HepG2 (cell line): Measurements from ENCODE around the gene SUCLG1. TPM values are rescaled to one million over a fixed set of nuclear protein-coding genes. Genes with fewer than 3 reads are reported as not detected.

Source experiments
- ATAC-seq: fragments of 200-7000 bp; cut with Tn5 transposase; 3 replicates; pipeline ENCODE4 v1.9.1; 2020; ENCODE audit warnings: mild to moderate bottlenecking, moderate library complexity
- BruUV-seq: library from RNA; stranded (reverse); fragments of 400-500 nt; replicated peaks from 2 replicates; lab custom pipeline; 2021; lab: Mats Ljungman, UMichigan
- CTCF ChIA-PET: fragments of 300-600 bp; formaldehyde crosslinking; extraction: SDS; loops from one replicate; lab custom pipeline; 2021; ENCODE audit warnings: low total read pairs, inconsistent platforms, low intra/inter-chr PET ratio; lab: Yijun Ruan, JAX
- POLR2A ChIA-PET: fragments of 350-600 bp; sonication (Branson Sonifier 250); formaldehyde crosslinking; loops from one replicate; lab custom pipeline; 2020; ENCODE audit warnings: antibody characterized with exemption, inconsistent platforms; lab: Yijun Ruan, JAX
- DNase-seq: peaks from one replicate; pipeline ENCODE4 v3.0.0-alpha.2; 2015; ENCODE audit warnings: low spot score
- FAIRE-seq: peaks from 3 replicates; lab custom pipeline; 2011; peaks lifted over from hg19 to GRCh38; lab: Jason Lieb, UNC
- H2AFZ ChIP-seq: one replicate; pipeline ENCODE4 v1.6.1; 2011; ENCODE audit warnings: low read length, inconsistent platforms
- H3K27ac ChIP-seq: fragments of 300-600 bp; 3 replicates; pipeline ENCODE4 v1.8.0; 2011; ENCODE audit warnings: mixed run types, mild to moderate bottlenecking, mixed read lengths, low read length, inconsistent platforms; ENCODE audit not compliant: insufficient read depth; ENCODE audit errors: extremely low read length
- H3K27me3 ChIP-seq, 2 experiments: fragments of 200-600 bp in 1 of 2; 2 replicates in 1 of 2; 3 replicates in 1 of 2; pipeline versions ENCODE4 v1.6.0 to v1.8.0; 2011; ENCODE audit warnings: low read length in 2 of 2, mild to moderate bottlenecking in 2 of 2, moderate library complexity in 2 of 2, inconsistent platforms in 1 of 2; ENCODE audit not compliant: insufficient read depth in 2 of 2, control insufficient read depth in 1 of 2
- H3K36me3 ChIP-seq, 2 experiments: fragments of 200-600 bp in 1 of 2; replicated peaks in 1 of 2; 2 replicates in 1 of 2; 3 replicates in 1 of 2; pipeline versions ENCODE4 v1.5.1 to v1.8.0; 2011; ENCODE audit warnings: low read length in 2 of 2, inconsistent platforms in 1 of 2; ENCODE audit not compliant: insufficient read depth in 2 of 2, control insufficient read depth in 1 of 2
- H3K4me1 ChIP-seq: 2 replicates; pipeline ENCODE4 v1.5.1; 2012; ENCODE audit warnings: low read length, inconsistent platforms; ENCODE audit not compliant: insufficient read depth
- H3K4me2 ChIP-seq: 2 replicates; pipeline ENCODE4 v1.6.0; 2011; ENCODE audit warnings: low read depth, low read length, inconsistent platforms
- H3K4me3 ChIP-seq, 3 experiments: fragments of 200-600 bp in 1 of 3; sonication (generic), shearing (Covaris generic) in 1 of 3; replicated peaks in 1 of 3; 2 replicates each; pipeline ENCODE4 v1.5.1; 2011 to 2016; ENCODE audit warnings: low read length in 3 of 3, inconsistent platforms in 2 of 3, low read depth in 2 of 3, mild to moderate bottlenecking in 2 of 3, control low read depth in 1 of 3, mixed read lengths in 1 of 3; ENCODE audit not compliant: insufficient read depth in 1 of 3
- H3K79me2 ChIP-seq: one replicate; pipeline ENCODE4 v1.6.1; 2011; ENCODE audit warnings: low read length, inconsistent platforms; ENCODE audit not compliant: insufficient read depth
- H3K9ac ChIP-seq: 2 replicates; pipeline ENCODE4 v1.6.0; 2011; ENCODE audit warnings: mild to moderate bottlenecking, low read depth, low read length, inconsistent platforms; ENCODE audit not compliant: insufficient read depth
- H3K9me3 ChIP-seq: 2 replicates; pipeline ENCODE4 v1.5.1; 2012; ENCODE audit warnings: mild to moderate bottlenecking, low read length
- H4K20me1 ChIP-seq: 2 replicates; pipeline ENCODE4 v1.6.0; 2011; ENCODE audit warnings: inconsistent platforms, mild to moderate bottlenecking, low read length, moderate library complexity; ENCODE audit not compliant: insufficient read depth
- AGO1 ChIP-seq: fragments of 200-400 bp; formaldehyde crosslinking; IDR thresholded peaks from 2 replicates; pipeline ENCODE4 v1.6.1; 2017; ENCODE audit warnings: mild to moderate bottlenecking, low read depth, low read length, moderate library complexity; ENCODE audit not compliant: poor library complexity, severe bottlenecking
- NBN ChIP-seq: fragments of 450-650 bp; conservative IDR thresholded peaks from 2 replicates; pipeline ENCODE4 v1.6.1; 2017
- NR2F1 ChIP-seq, 2 experiments: fragments of 450-650 bp in 1 of 2; formaldehyde crosslinking in 1 of 2; IDR thresholded peaks; 2 replicates each; pipeline versions ENCODE4 v1.5.0 to v1.6.1; 2016 to 2020; ENCODE audit warnings: mild to moderate bottlenecking in 1 of 2, missing compliant biosample characterization in 1 of 2, missing genetic modification reagents in 1 of 2, moderate library complexity in 1 of 2
- PHF5A ChIP-seq: IDR thresholded peaks from one replicate; pipeline ENCODE4 v1.6.1; 2018; ENCODE audit warnings: low read depth, missing genetic modification reagents; ENCODE audit not compliant: unreplicated experiment
- SIN3A ChIP-seq: IDR thresholded peaks from 2 replicates; pipeline ENCODE4 v1.6.1; 2011; ENCODE audit warnings: low read depth, mild to moderate bottlenecking, control low read depth, low read length, borderline replicate concordance
- SKI ChIP-seq: fragments of 450-650 bp; IDR thresholded peaks from one replicate; pipeline ENCODE4 v1.6.1; 2018; ENCODE audit warnings: mild to moderate bottlenecking; ENCODE audit not compliant: partially characterized antibody
- ZNF367 ChIP-seq: sonication (generic); formaldehyde crosslinking; IDR thresholded peaks from 2 replicates; pipeline ENCODE4 v1.4.0; 2020; ENCODE audit warnings: missing genetic modification reagents, borderline replicate concordance
- ZNF713 ChIP-seq: sonication (generic); formaldehyde crosslinking; IDR thresholded peaks from 2 replicates; pipeline ENCODE4 v1.4.0; 2020; ENCODE audit warnings: mild to moderate bottlenecking, missing genetic modification reagents
- ZNF761 ChIP-seq: sonication (generic); formaldehyde crosslinking; conservative IDR thresholded peaks from 2 replicates; pipeline ENCODE4 v1.4.0; 2020; ENCODE audit warnings: mild to moderate bottlenecking, missing genetic modification reagents
- in situ Hi-C: cut with HindIII; loops from 2 replicates; pipeline ENCODE4 v1.10.0; 2017; ENCODE audit warnings: low pct_unique_long_range_greater_than_20kb; ENCODE audit not compliant: extremely low pct_ligation_motif_present
- intact Hi-C: fragments of 100-400 bp; cut with micrococcal nuclease; formaldehyde crosslinking; loops from one replicate; pipeline ENCODE4 v1.10.0; 2022; ENCODE audit not compliant: unreplicated experiment
- polyA plus RNA-seq, 8 experiments: library from polyadenylated mRNA; depleted of rRNA in 3 of 8; stranded (reverse) in 7 of 8; unstranded in 1 of 8; fragments of >200 nt; fragmentation: Illumina TruSeq in 4 of 8; extraction: Trizol in 4 of 8; gene quantifications; 2 replicates each; pipeline versions ENCODE4 v1.2.1 to v1.2.3, GENCODE V29; 2011 to 2016; ENCODE audit warnings: low read depth in 4 of 8, missing spikeins in 1 of 8, mixed read lengths in 1 of 8; ENCODE audit not compliant: insufficient read depth in 1 of 8
- total RNA-seq, 5 experiments: library from RNA; depleted of rRNA; stranded (reverse); fragments of >200 nt; fragmentation: Illumina TruSeq; extraction: Trizol; gene quantifications; 2 replicates each; pipeline ENCODE4 v1.2.3, GENCODE V29; 2016; ENCODE audit warnings: low read depth in 1 of 5
- TF ChIP-seq, protein P1 (sequence below): sonication (generic); formaldehyde crosslinking; IDR thresholded peaks from 2 replicates; pipeline ENCODE4 v1.4.0; 2020; ENCODE audit warnings: missing genetic modification reagents
- TF ChIP-seq, protein P2 (sequence below): sonication (generic); formaldehyde crosslinking; IDR thresholded peaks from 2 replicates; pipeline ENCODE4 v1.5.0; 2020; ENCODE audit warnings: missing genetic modification reagents
- TF ChIP-seq, protein P3 (sequence below): sonication (generic); formaldehyde crosslinking; IDR thresholded peaks from 2 replicates; pipeline ENCODE4 v1.4.0; 2020; ENCODE audit warnings: missing genetic modification reagents, mild to moderate bottlenecking, borderline replicate concordance
- TF ChIP-seq, protein P4 (sequence below): IDR thresholded peaks from 2 replicates; pipeline ENCODE4 v1.6.1; 2012; ENCODE audit warnings: low read depth, low read length, improper control_type of control experiment
- TF ChIP-seq, protein P5 (sequence below): sonication (generic); formaldehyde crosslinking; conservative IDR thresholded peaks from 2 replicates; pipeline ENCODE4 v1.8.0; 2022; ENCODE audit warnings: missing genetic modification reagents
- TF ChIP-seq, protein P6 (sequence below): sonication (generic); formaldehyde crosslinking; IDR thresholded peaks from 2 replicates; pipeline ENCODE4 v1.5.1; 2020; ENCODE audit warnings: missing genetic modification reagents, mild to moderate bottlenecking, borderline replicate concordance

Gene SUCLG1
- total and polyA plus RNA-seq, 2 of the 13 experiments (the other 11 are each of a cell fraction or from before 2014, with no cell fraction given) = 58.7 to 121 TPM

DNA sequence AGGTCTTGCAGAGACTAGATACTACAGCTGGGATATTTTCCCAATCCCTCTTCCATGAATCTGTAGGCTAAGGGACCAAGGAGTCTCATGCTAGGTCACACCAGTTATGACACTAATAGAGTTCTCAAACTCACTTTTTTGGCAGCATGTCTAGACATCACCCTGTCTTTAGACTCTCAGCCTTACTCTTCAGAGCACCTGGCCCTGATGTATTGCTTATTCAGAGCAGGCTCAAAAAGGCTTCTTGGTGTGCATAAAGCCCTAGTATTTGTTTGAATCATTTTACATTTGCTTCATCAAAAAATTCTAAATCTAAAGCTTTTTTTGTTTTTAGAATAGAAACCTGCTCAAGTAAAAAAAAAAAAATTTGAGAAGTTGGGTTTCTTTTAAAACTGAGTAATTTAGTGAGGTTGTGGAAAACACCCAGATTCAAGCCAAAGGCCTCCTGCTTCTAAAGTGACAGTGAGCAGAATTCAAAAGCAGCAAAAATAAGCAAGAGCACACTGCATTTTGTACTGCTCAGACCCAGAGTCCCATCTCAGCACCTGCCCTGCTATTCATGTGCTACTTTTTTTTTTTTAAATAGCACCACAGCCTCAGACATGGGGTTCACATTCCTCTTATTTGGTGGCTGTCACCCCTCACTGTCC, 39.2 kb upstream of the SUCLG1 start:
- no peak overlapping the region for H3K27ac ChIP-seq
- no TSS peak for BruUV-seq
- ChIA-PET POLR2A (no interaction called here), CTCF (interaction anchor here (4.3 kb wide), 1 partner anchor 132 kb away, joined by 69 read pairs; no protein-coding TSS in a partner anchor)
- no peak for DNase-seq
- H3K36me3 ChIP-seq = no peaks in the 10 kb centered on the region
- H3K4me1 ChIP-seq = peaks cover 5% of the 10 kb centered on the region; the same call in 1 of the 2 replicates
- no peak for ATAC-seq
- no peak overlapping the region for H2AFZ ChIP-seq
- H3K4me2 ChIP-seq = no peak overlapping the region
- H3K9ac ChIP-seq = no peak overlapping the region
- in situ Hi-C loops = loop anchor here (5.0 kb wide), 1 partner anchor 134 kb away; no protein-coding TSS in a partner anchor
- no peak overlapping the region for H3K4me3 ChIP-seq
- H3K79me2 ChIP-seq = no peaks in the 10 kb centered on the region
- FAIRE-seq = no peak
- H3K27me3 ChIP-seq = no peaks in the 10 kb centered on the region
- H4K20me1 ChIP-seq = no peaks in the 10 kb centered on the region
- no peaks in the 10 kb centered on the region for H3K9me3 ChIP-seq
- intact Hi-C loops = loop anchor here (5.0 kb wide), 1 partner anchor 369 kb away; no protein-coding TSS in a partner anchor
- no peak for TF ChIP-seq SKI
- no peak for TF ChIP-seq ZNF713 (CRISPR knock-in tag)
- no peak for TF ChIP-seq ZNF367 (CRISPR knock-in tag)
- TF ChIP-seq, protein P1, sequence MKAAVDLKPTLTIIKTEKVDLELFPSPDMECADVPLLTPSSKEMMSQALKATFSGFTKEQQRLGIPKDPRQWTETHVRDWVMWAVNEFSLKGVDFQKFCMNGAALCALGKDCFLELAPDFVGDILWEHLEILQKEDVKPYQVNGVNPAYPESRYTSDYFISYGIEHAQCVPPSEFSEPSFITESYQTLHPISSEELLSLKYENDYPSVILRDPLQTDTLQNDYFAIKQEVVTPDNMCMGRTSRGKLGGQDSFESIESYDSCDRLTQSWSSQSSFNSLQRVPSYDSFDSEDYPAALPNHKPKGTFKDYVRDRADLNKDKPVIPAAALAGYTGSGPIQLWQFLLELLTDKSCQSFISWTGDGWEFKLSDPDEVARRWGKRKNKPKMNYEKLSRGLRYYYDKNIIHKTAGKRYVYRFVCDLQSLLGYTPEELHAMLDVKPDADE (CRISPR knock-in tag) = no peak
- no peak for TF ChIP-seq NR2F1 (CRISPR knock-in tag; IDR thresholded peaks at IDR 0.05)
- TF ChIP-seq, protein P2, sequence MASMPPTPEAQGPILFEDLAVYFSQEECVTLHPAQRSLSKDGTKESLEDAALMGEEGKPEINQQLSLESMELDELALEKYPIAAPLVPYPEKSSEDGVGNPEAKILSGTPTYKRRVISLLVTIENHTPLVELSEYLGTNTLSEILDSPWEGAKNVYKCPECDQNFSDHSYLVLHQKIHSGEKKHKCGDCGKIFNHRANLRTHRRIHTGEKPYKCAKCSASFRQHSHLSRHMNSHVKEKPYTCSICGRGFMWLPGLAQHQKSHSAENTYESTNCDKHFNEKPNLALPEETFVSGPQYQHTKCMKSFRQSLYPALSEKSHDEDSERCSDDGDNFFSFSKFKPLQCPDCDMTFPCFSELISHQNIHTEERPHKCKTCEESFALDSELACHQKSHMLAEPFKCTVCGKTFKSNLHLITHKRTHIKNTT (CRISPR knock-in tag) = no peak
- no peak for TF ChIP-seq NBN
- TF ChIP-seq SIN3A = no peak
- no peak for TF ChIP-seq ZNF761 (CRISPR knock-in tag)
- TF ChIP-seq, protein P3, sequence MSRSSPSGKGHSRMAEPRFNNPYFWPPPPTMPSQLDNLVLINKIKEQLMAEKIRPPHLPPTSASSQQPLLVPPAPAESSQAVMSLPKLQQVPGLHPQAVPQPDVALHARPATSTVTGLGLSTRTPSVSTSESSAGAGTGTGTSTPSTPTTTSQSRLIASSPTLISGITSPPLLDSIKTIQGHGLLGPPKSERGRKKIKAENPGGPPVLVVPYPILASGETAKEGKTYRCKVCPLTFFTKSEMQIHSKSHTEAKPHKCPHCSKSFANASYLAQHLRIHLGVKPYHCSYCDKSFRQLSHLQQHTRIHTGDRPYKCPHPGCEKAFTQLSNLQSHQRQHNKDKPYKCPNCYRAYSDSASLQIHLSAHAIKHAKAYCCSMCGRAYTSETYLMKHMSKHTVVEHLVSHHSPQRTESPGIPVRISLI (CRISPR knock-in tag) = no peak
- TF ChIP-seq, protein P4, sequence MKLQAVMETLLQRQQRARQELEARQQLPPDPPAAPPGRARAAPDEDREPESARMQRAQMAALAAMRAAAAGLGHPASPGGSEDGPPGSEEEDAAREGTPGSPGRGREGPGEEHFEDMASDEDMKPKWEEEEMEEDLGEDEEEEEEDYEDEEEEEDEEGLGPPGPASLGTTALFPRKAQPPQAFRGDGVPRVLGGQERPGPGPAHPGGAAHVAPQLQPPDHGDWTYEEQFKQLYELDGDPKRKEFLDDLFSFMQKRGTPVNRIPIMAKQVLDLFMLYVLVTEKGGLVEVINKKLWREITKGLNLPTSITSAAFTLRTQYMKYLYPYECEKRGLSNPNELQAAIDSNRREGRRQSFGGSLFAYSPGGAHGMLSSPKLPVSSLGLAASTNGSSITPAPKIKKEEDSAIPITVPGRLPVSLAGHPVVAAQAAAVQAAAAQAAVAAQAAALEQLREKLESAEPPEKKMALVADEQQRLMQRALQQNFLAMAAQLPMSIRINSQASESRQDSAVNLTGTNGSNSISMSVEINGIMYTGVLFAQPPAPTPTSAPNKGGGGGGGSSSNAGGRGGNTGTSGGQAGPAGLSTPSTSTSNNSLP = no peak
- no peak for TF ChIP-seq AGO1
- TF ChIP-seq, protein P5, sequence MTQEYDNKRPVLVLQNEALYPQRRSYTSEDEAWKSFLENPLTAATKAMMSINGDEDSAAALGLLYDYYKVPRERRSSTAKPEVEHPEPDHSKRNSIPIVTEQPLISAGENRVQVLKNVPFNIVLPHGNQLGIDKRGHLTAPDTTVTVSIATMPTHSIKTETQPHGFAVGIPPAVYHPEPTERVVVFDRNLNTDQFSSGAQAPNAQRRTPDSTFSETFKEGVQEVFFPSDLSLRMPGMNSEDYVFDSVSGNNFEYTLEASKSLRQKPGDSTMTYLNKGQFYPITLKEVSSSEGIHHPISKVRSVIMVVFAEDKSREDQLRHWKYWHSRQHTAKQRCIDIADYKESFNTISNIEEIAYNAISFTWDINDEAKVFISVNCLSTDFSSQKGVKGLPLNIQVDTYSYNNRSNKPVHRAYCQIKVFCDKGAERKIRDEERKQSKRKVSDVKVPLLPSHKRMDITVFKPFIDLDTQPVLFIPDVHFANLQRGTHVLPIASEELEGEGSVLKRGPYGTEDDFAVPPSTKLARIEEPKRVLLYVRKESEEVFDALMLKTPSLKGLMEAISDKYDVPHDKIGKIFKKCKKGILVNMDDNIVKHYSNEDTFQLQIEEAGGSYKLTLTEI (CRISPR knock-in tag) = no peak
- TF ChIP-seq PHF5A (CRISPR knock-in tag) = no peak
- TF ChIP-seq, protein P6, sequence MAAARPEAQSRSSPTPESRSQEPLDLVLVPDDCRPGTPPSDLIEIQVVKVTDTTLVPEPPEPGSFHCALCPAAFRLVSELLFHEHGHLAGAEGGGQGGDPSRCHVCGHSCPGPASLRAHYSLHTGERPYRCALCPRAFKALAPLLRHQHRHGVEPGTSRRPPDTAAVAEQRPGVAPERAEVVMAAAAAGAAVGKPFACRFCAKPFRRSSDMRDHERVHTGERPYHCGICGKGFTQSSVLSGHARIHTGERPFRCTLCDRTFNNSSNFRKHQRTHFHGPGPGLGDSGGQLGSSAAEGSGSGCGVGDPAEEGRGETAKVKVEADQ (CRISPR knock-in tag) = no peak
